Cerebellar cortex (tissue), 1 donor: ENCODE results near the gene SPATA13.

Experiments used
- DNase-seq: peaks from one replicate; pipeline ENCODE4 v3.0.0-alpha.2; 2015; ENCODE audit warnings: low spot score

SPATA13 gene

DNA sequence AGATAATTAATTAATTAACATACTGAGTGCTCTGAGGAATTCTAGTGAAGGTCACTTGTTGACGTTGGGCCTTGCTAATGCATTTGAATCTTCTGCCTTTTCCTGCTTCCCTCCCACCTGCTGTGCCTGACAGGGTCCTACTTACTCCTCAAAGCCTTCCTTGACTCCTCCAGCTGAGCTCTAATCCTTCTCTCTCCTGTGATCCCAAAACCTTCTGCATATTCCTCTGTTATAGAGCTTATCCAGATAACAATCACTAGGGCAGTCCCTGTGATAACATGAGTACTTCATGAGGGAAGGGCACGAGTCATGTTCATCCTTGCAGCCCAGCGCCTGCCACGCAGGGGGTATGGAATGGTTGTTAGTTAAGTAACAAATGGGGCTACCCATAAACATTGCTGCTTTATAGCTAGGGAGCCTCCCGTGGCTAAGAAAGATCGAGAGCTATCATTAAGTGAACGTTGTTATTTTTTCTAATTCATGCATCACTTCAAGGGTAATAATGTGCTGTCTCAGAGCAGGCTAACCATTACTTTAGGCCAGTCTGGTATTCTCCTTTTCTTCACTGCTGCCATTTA, 19.1 kb upstream of the SPATA13 start:
- no peak for DNase-seq

DNA sequence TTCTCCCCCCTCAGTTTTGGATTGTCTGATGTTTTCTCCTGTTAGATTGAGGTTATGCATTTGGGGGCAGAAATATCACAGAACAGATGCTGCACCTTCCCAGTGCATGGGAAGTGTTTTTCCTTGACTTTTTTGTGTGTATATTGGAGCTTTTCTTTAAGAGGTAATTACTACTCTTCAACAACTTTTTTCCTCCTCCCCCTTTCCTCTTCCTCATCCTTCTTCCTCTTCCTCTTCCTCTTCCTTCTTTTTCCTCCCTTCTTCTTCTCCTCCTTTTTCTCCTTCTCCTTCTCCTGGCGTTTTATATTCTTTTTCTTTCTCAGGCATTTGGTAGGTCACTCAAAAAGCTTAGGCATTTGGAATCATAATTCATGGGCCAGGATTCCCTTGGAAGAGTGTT, 18.1 kb upstream of the SPATA13 start:
- DNase-seq = no peak

DNA sequence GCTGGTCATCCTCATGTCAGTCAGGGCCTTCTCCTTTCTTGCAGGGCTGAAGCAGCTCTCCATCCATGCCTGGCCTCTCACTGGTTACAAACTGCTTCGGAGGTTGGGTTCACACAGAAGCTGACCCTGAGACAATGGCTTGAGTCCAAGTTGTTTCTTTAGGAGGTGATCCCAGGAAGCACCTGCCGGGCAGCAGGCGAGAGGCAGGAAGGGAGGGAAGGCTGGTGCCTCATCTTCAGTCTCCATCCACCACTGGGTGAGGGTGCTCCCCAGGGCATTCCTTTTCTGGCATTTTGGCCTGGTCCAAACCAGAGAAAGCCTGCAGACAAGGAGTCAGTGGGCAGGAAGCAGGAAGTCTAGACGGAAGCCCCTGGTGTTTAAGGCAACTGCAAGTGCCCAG, 17.6 kb upstream of the SPATA13 start:
- DNase-seq = no peak

DNA sequence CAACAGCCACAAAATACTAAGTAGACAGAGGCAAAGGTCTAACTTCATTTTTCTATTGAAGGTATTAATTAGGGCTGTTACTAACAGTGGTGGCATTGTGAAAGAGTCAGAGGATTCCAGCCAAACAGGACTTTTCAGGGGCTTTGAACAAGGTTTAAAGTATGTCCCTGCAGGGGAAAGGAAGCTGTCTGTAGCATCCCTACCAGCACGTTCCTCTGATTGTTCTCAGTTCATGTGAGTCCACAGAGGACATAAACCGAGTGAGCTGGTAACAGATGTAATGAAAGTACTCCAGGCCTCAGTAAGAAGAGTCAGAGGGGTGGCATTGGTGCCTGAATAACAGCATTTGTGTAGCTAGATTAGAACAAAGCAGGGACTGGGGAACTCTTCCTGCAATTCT, 15.3 kb upstream of the SPATA13 start:
- DNase-seq = no peak

DNA sequence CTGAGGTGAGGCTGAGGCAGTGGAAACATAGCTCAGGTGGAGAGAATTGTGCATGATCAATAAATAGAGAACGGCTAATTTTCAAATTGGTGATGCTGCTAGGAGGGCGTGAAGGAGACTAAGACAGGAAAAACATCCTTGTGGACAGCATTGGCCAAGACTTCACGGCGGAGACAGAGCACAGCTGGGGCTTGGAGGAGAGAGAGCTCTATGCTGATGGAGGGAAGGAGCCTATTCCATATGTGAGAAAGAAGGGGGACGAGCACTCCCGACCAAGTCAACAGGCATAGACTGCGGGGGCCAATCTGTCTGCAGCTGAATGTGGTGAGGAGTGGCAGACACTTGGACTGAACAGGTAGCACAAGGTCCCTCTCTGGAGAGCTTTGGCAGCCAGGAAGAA, 14.8 kb upstream of the SPATA13 start:
- no peak for DNase-seq

DNA sequence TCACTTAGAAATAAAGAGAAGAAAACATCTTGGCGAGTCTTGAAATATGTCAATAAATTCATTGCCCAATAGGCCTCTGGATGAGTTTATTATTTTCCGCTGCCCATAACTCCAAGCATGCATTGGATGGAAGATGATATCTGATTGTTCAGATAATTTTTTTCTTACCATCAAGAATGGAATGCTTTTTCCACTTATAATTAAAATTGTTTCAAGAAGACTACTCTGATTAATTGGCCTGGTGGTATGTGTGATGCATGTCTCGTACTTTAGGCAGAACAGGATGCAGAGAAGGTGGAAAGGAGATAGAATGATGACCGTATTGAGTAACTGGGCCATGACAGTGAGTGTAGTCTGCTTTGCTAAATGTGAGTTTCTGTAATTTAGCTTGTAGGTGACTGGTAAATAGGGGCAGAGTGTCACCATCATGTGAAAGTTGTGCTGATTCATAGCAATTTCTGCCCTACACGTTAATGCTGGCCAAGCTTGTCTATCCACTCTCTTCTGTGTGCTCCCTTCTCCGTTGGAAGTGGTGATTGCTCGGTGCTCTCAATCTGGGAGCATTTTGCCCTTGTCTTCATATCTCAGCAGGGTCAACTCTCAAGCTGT, 13.5 kb upstream of the SPATA13 start:
- no peak for DNase-seq

DNA sequence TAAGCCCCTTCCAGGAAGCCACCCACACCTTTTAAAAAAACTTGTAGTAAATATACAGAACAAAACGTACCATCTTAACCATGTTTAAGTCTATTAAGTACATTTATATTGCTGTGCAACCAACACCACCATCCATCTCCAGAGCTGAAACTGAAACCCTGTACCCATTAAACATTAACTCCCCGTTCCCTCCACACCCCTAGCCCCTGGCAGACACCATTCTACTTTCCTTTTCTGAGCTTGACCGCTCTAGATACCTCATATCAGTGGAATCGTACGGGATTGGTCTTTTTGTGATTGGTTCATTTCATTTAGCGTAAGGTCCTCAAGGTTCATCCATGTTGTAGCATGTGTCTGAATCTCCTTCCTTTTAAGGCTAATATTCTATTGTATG, 13.0 kb upstream of the SPATA13 start:
- no peak for DNase-seq

DNA sequence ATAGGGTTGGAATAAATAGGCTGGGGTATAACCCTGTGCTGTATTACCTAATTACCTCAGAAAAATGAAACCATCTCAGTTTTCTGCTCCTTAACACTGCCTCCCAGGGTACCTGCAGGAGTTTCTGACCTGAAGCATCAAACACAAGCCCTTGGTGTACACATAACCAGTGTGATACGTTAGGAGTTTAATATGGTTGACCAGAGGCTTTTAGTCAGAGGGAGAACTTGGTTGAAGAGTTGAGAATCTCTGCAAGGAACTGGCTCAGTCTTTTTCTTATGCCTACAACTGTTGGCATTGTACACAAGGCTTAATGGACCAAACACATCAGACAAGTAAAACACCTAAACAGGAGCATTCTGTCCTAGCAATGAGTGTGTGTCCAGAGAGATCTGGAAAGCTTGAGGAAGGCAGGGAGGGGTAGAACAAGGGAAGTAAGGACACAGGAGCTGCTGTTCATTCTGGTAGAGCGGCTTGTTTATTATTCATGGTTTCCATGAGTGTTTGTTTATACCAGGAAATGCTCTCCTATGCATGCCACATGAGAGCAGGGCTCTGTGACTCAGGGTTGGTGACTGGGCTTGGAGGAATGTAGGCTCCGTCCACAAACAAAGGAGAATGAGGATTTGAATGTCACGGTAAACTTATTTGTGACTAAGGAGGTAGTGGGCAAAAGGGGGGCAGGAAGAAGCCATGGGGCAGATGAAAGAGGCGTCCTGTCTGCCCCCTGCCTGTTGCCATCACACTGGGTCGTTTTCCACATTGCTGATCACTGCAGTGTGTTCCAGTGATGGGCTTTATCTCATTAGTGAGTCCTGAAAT, 11.9 kb upstream of the SPATA13 start:
- no peak for DNase-seq

DNA sequence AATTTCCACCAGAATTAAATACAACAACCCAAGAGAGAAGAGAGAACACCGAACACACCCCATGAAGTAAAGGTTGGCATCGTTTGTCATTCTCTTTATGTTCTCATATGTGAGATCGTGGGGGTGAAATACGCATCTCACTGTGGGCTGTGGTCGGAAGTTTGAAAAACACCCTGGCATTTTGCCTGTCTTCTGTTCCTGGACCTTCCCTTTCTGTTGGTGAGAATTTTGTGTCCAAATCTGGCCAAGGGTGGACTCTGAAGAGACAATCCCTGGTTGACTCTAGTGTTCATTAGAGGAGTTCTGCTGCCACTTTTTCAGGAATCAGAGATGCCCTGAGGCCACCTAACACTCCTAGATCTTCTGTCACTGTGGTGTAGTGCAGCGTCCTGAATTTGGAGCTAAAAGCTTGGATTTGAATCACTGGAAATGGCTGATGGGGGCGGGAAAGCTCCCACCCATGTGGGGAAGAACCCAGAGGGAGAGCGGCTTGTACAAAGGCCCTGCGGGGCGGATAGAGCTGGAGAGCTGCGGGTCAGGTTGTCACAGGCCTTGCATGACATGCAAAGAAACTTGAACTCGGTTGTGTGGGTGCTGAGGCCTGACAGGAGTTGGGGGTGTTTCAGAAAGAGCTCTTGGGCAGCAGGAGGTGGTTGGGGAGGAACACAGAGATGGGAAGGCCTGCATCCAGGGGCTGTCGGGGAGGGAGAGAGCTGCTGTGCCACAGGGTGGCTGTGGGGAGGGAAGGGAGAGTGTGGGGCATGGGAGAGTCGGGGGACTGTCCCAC, 11.1 kb upstream of the SPATA13 start:
- no peak for DNase-seq

DNA sequence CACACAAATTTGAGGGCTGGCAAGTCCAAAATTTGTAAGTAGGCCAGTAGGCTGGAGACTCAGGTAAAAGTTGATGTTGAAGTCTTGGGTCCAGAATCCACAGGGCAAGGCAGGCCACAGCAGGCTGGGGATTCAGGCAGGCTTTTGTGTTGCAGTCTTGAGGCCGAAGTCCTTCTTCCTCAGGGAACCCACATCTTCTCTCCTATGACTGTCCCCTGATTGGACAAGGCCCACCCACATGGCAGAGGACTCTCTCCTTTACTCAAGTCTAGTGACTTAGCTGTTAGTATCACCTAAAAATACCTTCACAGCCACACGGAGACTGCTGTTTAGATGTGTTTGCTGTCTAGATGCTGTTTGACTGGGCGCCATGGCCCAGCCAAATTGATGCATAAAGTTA, 9.9 kb upstream of the SPATA13 start:
- no peak for DNase-seq

DNA sequence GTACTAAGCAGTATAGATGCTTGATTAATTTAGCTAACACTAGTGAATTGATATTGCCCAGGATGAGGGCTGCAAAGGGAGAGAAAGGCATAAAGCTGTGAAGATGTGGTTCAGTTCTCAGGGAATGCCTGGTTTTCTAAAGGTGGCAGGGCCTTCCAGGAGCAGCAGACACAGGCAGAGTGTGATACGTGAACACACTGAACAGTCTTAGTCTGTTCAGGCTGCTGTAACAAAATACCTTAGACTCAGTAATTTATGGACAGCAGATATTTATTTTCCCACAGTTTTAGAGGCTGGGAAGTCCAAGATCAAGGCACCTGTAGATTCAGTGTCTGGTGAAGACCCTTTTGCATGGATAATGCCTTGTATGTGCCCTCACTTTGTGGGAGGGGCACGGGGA, 8.7 kb upstream of the SPATA13 start:
- DNase-seq = no peak

DNA sequence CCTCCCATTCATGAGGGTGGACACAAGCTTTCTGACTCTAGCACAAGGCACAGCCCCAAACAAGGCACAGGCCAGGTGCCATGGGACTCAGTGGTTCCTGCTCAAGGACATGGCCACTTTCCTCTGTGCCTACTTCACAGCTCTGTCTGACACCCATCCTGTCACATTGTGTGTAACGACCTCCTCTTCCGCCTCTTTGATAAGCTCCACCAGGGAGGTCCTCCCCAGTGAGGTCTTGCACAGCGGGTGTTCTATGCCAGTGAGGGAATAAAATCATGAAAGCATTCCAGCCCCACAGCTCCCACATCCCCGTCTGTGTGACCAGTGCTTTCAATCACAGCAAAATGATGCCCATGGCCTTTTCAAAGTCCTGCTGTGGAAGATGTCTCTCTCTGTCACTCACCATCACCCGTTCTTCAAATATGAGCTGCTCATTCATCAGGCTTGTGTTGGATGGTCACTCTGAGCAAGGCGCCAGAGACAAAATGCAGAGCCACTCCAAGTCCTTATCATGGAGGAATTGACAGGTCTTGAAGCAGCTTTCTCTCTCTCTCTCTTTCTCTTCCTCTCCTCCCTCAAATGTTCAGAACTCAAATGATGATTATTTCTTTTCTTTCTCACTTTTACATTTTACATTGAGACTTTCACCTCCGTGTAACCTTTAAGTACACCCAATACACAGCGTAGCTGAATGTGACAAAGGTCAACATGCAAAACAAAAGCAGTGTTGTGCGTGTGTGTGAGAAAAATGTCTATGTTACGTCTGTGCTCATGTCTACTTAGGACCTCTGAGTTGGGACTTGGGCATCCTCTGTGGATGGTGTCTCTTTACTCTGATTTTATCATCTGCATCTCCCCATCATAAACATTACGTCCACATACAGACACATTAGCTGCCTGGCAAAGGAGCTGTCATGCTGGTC, 8.0 kb upstream of the SPATA13 start:
- DNase-seq = no peak

DNA sequence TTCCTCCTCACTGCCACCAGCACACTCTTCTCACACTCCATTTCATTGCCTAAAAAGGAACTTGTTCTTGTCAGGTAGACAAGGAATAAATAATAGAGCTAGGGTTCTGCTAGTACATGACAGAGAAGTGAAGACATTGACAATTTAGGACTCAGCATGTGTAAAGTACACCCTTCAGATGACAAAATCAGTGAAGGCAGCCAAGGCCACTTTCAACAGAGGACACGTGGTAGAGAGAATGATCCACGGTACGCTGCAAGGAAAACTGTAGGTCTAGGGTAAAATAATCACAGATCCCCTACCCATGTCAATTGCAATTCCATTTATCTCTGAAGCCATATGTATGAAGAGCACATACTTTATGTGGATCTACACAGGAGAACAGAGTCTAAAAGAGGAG, 7.2 kb upstream of the SPATA13 start:
- DNase-seq = no peak

DNA sequence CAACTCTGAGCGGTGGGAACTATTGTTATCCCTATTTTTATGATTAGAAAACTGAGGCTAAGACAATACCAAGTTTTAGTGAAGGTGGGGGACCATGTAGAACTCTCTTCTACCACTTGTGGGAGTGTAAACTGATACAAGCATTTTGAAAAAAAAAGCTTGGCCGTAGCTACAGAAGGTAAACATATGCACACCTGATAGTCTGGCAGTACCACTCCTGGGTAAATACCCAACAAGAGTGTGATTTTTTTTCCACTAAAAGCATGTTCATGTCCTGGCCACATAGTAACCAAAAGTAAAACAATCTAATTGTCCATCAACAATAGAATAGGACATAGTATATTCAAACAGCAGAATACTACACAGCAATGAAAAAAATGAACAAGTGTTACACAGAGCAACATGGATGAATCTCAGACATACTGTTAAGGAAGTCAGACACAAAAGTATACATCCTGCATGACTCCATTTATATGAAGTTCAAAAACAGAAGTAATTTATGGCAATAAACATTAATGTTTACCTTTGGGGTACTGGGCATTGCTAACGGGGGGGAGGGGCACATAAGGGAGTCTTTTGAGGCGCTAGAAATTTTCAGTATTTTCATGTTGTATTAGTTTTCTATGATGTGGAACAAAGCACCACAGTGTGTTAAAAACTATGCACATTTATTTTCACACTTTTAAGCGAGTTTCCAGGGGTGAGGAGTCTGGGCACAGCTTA, 6.4 kb upstream of the SPATA13 start:
- no peak for DNase-seq

DNA sequence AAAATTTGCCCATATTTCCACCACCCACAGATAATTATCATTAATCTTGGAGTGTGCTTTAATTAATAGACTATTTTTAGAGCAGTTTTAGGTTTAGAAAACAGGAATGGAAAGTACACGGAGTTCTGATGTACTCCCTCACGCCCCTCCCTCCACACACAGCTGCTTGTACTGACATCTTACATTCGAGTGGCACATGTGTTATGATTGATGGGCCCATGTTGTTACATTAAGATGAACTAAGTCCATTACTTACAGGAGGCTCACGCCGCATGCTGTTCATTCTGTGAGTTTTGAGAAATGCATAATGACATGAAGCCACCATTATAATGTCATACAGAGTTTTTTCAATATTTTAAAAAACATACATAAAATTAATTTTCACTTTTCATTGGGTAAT, 1.2 kb upstream of the SPATA13 start:
- no peak for DNase-seq

DNA sequence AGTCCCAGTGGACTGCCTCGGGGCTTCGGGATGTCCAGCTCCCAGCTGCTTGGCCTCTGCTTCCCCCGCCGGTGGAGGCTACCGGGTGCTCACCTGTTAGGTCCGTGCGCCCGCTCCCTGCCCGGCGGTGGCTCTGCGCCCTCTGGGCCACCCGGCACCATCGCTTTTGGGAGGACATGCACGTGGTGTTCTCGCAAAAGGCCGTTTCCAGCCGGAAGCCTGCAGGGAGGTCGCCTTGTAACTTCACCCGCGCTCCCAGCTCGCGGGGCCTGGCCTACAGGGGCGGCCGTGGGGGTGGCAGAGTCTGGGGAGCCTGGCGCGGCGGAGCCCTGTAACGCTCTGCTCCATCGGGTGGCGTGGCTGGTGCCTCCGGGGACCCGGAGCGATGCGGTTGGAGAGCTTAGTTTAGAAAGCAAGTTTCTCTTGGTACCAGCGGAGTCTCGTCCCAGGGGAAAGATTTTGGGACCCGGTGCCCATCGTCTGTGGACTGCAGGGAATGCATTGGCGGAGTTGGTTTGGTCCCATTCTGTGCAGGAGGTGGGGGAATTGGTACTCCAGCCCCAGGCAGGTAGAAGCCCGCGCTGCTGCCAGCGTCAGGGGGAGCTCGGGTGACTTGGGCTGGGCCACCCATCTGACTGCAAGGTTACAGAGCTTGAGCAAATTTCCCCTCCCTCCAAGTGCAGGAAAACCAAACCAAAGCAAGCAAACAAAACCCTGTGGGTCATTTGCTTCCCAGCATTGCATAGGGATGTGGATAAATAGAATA, 673 bp downstream of the SPATA13 start:
- DNase-seq = no peak

DNA sequence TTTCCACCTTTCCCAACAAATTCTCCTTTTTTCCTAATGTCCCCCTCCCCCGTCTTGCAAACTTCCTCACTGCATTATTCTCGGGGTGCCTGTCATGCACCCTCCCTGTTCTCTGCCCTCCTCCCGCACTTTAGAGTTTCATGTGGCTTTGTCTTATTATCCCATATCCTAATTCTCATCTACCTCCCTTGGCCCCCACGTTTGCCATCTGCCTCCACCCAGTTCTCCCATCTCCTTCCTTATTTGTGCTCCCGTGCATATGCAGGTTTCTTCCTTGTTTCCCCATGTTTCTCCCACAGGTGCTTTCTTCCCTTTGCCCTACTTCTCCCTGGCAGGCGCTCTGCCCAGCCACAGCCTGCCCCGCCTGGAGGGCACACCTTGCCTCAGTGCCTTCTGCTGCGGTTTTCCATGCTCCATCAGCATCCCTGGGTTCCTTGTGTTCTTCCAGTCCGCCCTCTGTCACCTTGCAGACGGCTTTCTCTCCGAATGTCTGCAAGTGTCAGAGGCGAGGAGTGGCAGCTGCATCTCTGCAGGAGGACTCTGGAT, 1.5 kb downstream of the SPATA13 start:
- DNase-seq = no peak

DNA sequence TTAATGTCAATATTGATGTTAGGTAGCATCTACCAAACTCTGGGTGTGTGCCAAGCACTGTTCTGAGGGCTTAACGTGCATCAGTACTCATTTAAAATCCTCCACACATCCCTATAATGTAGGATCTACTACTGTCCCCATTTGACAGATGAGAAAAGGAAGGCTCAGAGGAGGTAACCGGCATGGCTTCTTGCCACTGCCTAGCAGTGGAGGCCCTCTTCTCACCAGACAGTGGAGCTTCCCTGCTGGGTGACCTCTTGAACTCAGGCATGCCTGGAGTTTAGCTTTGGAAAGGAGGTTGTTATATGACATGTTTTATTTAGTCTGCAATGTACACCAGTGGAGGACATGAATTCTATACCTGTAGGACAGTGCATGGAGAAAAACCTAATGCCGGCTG, 2.1 kb downstream of the SPATA13 start:
- no peak for DNase-seq

DNA sequence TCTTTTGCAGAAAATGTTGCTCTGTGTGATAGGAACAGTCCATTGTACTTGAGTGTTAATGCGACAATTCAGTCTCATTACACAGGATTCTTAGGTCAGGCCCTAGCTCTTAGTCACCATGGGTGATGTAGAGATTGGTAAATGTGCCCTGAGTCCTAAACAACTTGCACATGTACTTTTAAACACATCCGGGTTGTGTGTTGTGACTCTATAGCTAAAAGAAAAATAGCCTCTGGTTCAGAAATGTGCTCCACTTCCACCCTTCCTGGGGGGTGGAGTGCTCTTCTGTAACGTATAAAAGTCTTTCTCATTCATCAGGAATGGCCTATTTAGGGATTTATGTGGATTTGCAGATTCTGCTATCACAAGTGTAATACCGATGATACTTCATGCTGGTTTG, 5.2 kb downstream of the SPATA13 start:
- DNase-seq = no peak

DNA sequence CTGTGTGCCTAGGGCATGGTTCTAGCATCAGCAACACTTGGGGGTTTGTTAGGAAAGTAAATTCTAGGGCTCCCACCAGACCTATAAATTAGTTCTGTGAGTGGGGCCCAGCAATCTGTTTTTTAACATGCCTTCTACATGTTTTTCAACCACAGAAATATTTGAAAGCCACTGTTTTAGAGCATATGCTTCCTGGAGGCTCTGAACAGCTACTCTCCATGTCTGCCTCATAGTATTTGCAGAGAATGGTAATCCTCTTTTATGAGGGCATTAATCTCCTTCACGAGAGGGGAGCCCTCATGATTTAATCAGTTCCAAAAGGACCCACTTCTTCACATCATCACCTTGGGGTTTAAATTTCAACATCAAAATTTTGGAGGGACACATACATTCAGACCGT, 6.0 kb downstream of the SPATA13 start:
- DNase-seq = no peak
